HG02588 (cell line): ENCODE data around the gene ID1.
"Not testable (repeated sequence)": the region's sequence is repeated elsewhere in the genome, so short reads cannot be mapped to it uniquely, and the experiment has no call there.

Experiments
- ATAC-seq: cut with Tn5 transposase; IDR thresholded peaks from one replicate; pipeline ENCODE4 v1.9.1; 2021; ENCODE audit warnings: mild to moderate bottlenecking, moderate library complexity; ENCODE audit not compliant: unreplicated experiment

ID1 gene

GRCh38 chr20:31572701-31573554 lies 32.2 kb upstream of the ID1 start:
- ATAC-seq: peak; percentile 90

GRCh38 chr20:31573555-31574321 lies 31.4 kb upstream of the ID1 start:
- peak; percentile 2 for ATAC-seq

DNA sequence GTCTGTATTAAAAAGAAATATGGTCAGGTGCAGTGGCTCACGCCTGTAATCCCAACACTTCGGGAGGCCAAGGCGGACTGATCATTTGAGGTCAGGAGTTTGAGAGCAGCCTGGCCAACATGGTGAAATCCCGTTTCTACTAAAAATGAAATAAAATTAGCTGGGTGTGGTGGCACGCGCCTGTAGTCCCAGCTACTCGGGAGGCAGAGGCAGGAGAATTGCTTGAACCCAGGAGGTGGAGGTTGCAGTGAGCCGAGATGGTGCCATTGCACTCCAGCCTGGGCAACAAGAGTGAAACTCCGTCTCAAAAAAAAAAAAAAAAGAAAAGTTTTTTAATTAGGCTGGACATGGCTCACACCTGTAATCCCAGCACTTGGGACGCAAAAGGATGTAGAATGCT lies 30.1 kb upstream of the ID1 start:
- not testable (repeated sequence) for ATAC-seq

DNA sequence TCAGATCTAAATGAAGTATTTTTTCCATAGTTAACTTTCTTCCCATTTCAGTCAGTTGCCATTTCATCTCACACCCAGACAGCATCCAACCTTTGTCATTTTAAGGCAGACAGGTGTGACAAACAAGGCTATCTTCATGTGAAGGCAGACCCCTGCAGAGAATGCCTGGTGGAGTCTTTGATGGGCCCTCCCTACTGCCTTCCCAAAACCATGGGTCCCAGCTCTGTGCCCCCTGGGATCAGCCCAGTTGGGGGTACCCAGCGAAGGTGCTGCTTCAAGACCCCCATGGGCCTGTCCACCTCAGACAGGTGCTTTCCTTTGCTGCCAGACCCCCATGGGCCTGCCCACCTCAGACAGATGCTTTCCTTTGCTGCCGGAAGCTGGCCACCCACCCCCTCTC lies 28.3 kb upstream of the ID1 start:
- no peak for ATAC-seq

- ATAC-seq: no peak
These were observed 27.9 kb upstream of the ID1 start for GRCh38 chr20:31577194-31577593.

GRCh38 chr20:31578448-31579138 lies 26.5 kb upstream of the ID1 start:
- ATAC-seq: no peak

- ATAC-seq: no peak
These were observed 25.8 kb upstream of the ID1 start for GRCh38 chr20:31579245-31579644.

DNA sequence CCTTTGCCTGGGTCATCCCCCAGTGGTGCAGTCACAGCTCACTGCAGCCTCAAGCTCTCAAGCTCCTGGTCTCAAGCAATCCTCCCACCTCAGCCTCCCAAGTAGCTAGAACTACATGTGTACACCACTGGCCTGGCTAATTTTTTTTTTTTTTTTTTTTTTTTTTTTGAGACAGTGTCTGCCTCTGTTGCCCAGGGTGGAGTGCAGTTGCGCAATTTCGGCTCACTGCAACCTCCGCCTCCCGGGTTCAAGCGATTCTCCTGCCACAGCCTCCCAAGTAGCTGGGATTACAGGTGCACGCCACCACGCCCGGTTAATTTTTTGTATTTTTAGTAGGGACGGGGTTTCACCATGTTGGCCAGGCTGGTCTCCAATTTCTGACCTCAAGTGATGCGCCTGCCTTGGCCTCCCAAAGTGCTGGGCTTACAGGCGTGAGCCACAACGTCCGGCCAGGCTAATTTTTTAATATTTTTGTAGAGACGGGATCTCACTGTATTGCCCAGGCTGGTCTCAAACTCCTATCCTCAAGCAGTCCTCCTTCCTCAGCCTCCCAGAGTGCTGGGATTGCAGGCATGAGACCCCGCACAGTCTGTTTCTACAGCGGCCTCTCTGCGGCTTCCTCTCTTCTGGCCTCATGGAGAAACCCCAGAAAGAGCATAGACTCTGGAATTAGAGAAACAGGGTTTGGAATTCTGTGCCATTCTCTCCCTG lies 25.0 kb upstream of the ID1 start:
- ATAC-seq: not testable (repeated sequence)

GRCh38 chr20:31580706-31581105 lies 24.4 kb upstream of the ID1 start:
- no peak for ATAC-seq

GRCh38 chr20:31581391-31581790 lies 23.7 kb upstream of the ID1 start:
- ATAC-seq: no peak

DNA sequence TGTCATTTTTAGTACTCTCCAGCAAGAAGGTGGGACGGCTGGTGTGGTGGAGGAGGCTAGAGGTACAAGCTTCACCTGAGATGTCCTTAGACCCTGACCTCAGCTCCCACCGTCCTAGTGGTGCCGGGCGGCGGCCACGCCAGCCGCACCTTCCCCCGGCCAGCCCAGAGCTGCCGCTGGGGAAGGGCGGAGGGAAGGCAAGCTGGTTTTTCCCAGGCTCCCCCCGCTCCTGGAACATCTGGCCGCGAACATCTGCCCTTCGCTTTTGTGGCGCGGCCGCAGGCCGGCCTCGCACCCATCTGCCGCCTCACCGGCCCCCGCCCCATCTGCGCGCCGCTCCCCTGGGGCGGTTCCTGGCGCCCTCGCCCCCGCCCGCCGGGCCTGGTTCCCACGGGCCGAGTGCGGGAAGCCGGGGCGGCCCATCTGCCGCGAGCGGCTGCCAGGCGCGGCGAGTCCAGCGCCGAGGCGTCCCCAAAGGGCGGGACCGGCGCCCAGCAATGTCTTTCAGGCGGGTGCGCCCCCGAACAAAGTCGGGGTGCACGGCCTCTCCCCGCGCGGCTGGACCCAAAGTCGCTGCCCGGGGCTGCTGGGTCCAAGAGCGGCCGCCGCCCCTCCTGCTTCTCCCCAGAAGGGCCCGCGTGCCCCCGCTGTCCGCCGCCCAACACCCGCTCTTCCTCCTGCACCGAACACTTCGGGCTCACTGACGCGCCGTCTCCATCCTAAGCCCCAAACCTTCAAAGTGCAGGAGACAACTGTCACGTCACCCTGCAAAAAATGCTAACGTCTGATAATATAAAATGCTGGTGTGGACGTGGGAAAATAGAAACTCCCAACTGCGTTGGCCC lies 17.3 kb upstream of the ID1 start:
- ATAC-seq: no peak

DNA sequence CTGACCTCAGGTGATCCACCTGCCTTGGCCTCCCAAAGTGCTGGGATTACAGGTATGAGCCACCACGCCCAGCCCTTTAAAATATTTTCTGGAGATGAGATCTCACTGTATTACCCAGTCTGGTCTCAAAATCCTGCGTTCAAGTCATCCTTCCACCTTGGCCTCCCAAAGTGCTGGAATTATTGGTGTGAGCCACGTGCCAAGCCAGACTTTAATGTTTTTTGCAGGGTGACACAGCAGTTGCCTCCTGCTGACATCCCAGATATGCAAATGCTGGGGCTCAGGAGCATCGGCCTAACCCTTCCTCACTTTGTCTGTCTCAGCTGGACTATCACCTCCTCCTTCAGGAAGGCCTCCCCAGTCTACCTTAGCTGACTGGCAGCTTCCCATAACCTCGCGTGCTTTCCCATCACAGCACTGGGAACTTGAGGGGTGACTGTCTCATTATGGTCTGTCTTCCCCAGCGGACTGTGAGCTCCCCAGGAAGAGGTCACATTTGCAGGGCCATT lies 14.3 kb upstream of the ID1 start:
- no peak for ATAC-seq

GRCh38 chr20:31593221-31594001 lies 11.7 kb upstream of the ID1 start:
- no peak for ATAC-seq

DNA sequence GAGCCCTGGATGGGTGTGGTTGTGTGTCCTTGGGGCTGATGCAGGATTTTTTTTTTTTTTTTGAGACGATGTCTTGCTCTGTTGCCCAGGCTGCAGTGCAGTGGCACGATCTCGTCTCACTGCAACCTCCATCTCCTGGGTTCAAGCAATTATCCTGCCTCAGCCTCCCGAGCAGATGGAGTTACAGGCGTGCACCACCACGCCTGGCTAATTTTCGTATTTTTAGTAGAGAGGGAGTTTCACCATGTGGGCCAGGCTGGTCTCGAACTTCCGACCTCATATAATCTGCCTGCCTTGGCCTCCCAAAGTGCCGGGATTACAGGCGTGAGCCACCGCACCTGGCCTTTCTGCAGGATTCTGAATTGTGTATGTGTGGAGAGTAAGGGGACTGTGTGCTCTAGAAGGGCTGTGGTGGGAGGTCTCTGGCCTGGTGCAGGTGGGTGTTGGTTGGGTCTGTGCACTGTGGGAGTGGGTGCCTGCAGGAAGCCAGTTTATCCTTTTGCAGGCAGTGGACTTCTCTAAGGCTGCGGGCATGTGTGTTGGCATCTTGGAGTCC lies 11.0 kb upstream of the ID1 start:
- no peak for ATAC-seq

DNA sequence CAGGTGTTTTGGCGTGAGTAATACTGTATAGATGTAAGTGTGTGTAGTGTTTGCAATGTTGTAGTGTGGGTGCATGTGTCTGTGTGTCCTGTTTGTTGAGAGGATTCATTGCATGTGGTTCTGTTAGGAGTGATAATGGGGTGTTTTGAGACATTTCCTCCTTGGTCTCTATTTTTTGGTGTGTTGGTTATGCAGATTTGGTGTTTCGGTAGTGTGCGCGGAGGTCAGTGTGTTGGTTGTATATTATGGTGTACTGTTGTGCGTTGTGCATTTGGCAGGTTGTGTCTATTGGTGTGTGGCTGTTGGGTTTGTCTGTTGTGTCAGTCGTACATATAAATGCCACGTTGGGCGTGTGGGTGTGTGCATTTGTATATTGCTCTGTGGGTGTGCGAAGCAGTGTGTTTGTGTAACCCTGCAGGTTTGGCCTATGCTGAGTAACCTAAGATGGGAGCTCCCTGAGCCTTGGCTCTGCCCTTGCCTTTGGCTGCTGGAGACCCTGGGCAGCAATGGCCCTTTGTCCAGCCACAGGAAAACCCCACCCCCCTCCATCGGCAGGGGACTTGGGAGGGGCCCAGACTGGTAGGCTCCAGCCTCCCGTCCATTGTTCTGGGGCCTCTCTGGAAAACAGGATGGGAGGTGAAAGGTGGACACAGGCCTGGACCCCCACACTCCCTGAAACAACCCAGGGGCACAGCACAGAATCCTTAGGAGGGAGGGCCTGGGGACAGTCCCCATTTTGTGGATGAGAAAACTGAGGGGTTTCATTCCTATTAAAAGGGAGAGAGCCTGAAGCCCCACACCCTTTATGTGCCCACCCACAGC lies 10.3 kb upstream of the ID1 start:
- no peak for ATAC-seq

GRCh38 chr20:31595380-31595653 lies 9.8 kb upstream of the ID1 start:
- ATAC-seq: no peak

GRCh38 chr20:31595654-31596411 lies 9.3 kb upstream of the ID1 start:
- no peak for ATAC-seq

GRCh38 chr20:31596412-31596715 lies 8.7 kb upstream of the ID1 start:
- ATAC-seq: not testable (repeated sequence)
